PC-9 (cell line): ENCODE measurements around the gene TPCN2. TPM values are rescaled to one million over a fixed set of nuclear protein-coding genes. Genes with fewer than 3 reads are reported as not detected.
A peak's percentile ranks its signal among the peaks of the same experiment; 100 is the strongest.

Source experiments
- BruUV-seq: library from RNA; stranded (reverse); fragments of 400-500 nt; replicated peaks from 2 replicates; lab custom pipeline; 2021; lab: Mats Ljungman, UMichigan
- CTCF ChIA-PET: fragments of 300-600 bp; sonication (Branson Sonifier 250); formaldehyde crosslinking; loops from one replicate; lab custom pipeline; 2022; ENCODE audit warnings: antibody characterized with exemption; lab: Charles Lee
- POLR2A ChIA-PET: fragments of 300-600 bp; sonication (Branson Sonifier 250); formaldehyde crosslinking; loops from one replicate; lab custom pipeline; 2022; ENCODE audit warnings: antibody characterized with exemption; ENCODE audit not compliant: unreplicated experiment; lab: Charles Lee
- DNase-seq, 2 experiments: peaks; one replicate each; pipeline versions ENCODE4 v3.0.0 to v3.0.0-alpha.2; 2015 to 2022; ENCODE audit warnings: mixed read lengths in 1 of 2
- H2AFZ ChIP-seq: fragments of 200-600 bp; sonication (generic); 2 replicates; pipeline ENCODE4 v1.8.1; 2017; ENCODE audit warnings: antibody characterized with exemption
- H3F3A ChIP-seq: fragments of 200-600 bp; sonication (generic); 2 replicates; pipeline ENCODE4 v1.8.1; 2017; ENCODE audit warnings: antibody characterized with exemption, mild to moderate bottlenecking, low read depth; ENCODE audit not compliant: insufficient read depth
- H3K27ac ChIP-seq: fragments of 200-600 bp; sonication (generic); 2 replicates; pipeline ENCODE4 v1.6.1; 2016; ENCODE audit warnings: mixed run types
- H3K27me3 ChIP-seq: fragments of 200-600 bp; sonication (generic); 2 replicates; pipeline ENCODE4 v1.6.1; 2016; ENCODE audit warnings: low read depth, mixed run types; ENCODE audit not compliant: insufficient read depth
- H3K36me3 ChIP-seq: fragments of 200-600 bp; sonication (generic); 2 replicates; pipeline ENCODE4 v1.6.1; 2016; ENCODE audit warnings: low read depth, mixed run types
- H3K4me1 ChIP-seq: fragments of 200-600 bp; sonication (generic); replicated peaks from 2 replicates; pipeline ENCODE4 v1.6.1; 2016; ENCODE audit warnings: mixed run types; ENCODE audit not compliant: insufficient read depth
- H3K4me2 ChIP-seq: fragments of 200-600 bp; sonication (generic); 2 replicates; pipeline ENCODE4 v1.6.1; 2017; ENCODE audit warnings: mixed run types
- H3K4me3 ChIP-seq: fragments of 200-600 bp; sonication (generic); 2 replicates; pipeline ENCODE4 v1.6.1; 2016; ENCODE audit warnings: mixed run types
- H3K79me2 ChIP-seq: fragments of 200-600 bp; sonication (generic); 2 replicates; pipeline ENCODE4 v1.6.1; 2017; ENCODE audit warnings: low read depth, mixed run types
- H3K9me2 ChIP-seq: fragments of 200-600 bp; sonication (generic); 2 replicates; pipeline ENCODE4 v1.8.1; 2017; ENCODE audit warnings: mild to moderate bottlenecking; ENCODE audit not compliant: insufficient read depth
- H3K9me3 ChIP-seq: fragments of 200-600 bp; sonication (generic); 2 replicates; pipeline ENCODE4 v1.8.1; 2016; ENCODE audit warnings: low read depth; ENCODE audit not compliant: insufficient read depth
- H4K20me1 ChIP-seq: fragments of 200-600 bp; sonication (generic); 2 replicates; pipeline ENCODE4 v1.8.1; 2017; ENCODE audit not compliant: insufficient read depth
- CTCF ChIP-seq: fragments of 200-600 bp; sonication (generic); conservative IDR thresholded peaks from 2 replicates; pipeline ENCODE4 v1.6.1; 2017; ENCODE audit warnings: mixed run types, antibody characterized with exemption, mild to moderate bottlenecking, moderate library complexity
- EZH2 ChIP-seq: fragments of 200-600 bp; sonication (generic); IDR thresholded peaks from 2 replicates; pipeline ENCODE4 v1.8.0; 2017; ENCODE audit warnings: antibody characterized with exemption, low read depth
- intact Hi-C: fragments of 100-400 bp; cut with micrococcal nuclease; formaldehyde crosslinking; loops from one replicate; pipeline ENCODE4 v1.10.0; 2022; ENCODE audit not compliant: unreplicated experiment
- total RNA-seq: library from RNA; stranded (reverse); gene quantifications from 2 replicates; pipeline ENCODE4 v1.2.3, GENCODE V29; 2021

TPCN2 gene
- total RNA-seq, 1 experiment from 2014 or later = 24.8 TPM

- no TSS peak for BruUV-seq
- H3K9me3 ChIP-seq = no peaks in the 10 kb centered on the region
- H3K79me2 ChIP-seq = no peaks in the 10 kb centered on the region
- TF ChIP-seq CTCF (no peak), EZH2 (no peak)
- no peak overlapping the region for H2AFZ ChIP-seq
- POLR2A ChIA-PET = no interaction called here
- CTCF ChIA-PET = no interaction called here
- no peak overlapping the region for H3K27ac ChIP-seq
- no peaks in the 10 kb centered on the region for H3K36me3 ChIP-seq
- no peak overlapping the region for H3K4me3 ChIP-seq
- DNase-seq = no peak
- H4K20me1 ChIP-seq = no peaks in the 10 kb centered on the region
- no peak overlapping the region for H3K4me2 ChIP-seq
- peaks cover 4% of the 10 kb centered on the region; the same call in 1 of the 2 replicates for H3F3A ChIP-seq
- peaks cover 13% of the 10 kb centered on the region for H3K4me1 ChIP-seq
- intact Hi-C loops = no loop called here
- no peaks in the 10 kb centered on the region for H3K9me2 ChIP-seq
- H3K27me3 ChIP-seq = no peaks in the 10 kb centered on the region
Observed at GRCh38 chr11:69078508-69078907, 29.8 kb downstream of the TPCN2 start.

- TF ChIP-seq CTCF (no peak), EZH2 (no peak)
- no peaks in the 10 kb centered on the region for H3K36me3 ChIP-seq
- peaks cover 13% of the 10 kb centered on the region for H3K4me1 ChIP-seq
- intact Hi-C loops = no loop called here
- no peak overlapping the region for H3K4me3 ChIP-seq
- H3K9me2 ChIP-seq = no peaks in the 10 kb centered on the region
- peaks cover 4% of the 10 kb centered on the region; the same call in 1 of the 2 replicates for H3F3A ChIP-seq
- H3K27me3 ChIP-seq = no peaks in the 10 kb centered on the region
- H3K9me3 ChIP-seq = no peaks in the 10 kb centered on the region
- BruUV-seq = no TSS peak
- no peak overlapping the region for H3K4me2 ChIP-seq
- ChIA-PET CTCF (no interaction called here), POLR2A (no interaction called here)
- H4K20me1 ChIP-seq = no peaks in the 10 kb centered on the region
- no peaks in the 10 kb centered on the region for H3K79me2 ChIP-seq
- H2AFZ ChIP-seq = no peak overlapping the region
- no peak for DNase-seq
- no peak overlapping the region for H3K27ac ChIP-seq
Observed at GRCh38 chr11:69078930-69079605, 30.3 kb downstream of the TPCN2 start.

- CTCF ChIA-PET = interaction anchor here (0.6 kb wide), 1 partner anchor 111 kb away, joined by 3 read pairs; no protein-coding TSS in a partner anchor
- no peak for TF ChIP-seq CTCF
- no peak for TF ChIP-seq EZH2
- Histone ChIP-seq H3K4me3 (no peak overlapping the region), H3K27me3 (no peaks in the 10 kb centered on the region), H3F3A (peaks cover 4% of the 10 kb centered on the region; the same call in 1 of the 2 replicates), H3K4me2 (peak overlapping the region; percentile 35), H3K9me3 (no peaks in the 10 kb centered on the region), H3K9me2 (no peaks in the 10 kb centered on the region), H2AFZ (no peak overlapping the region), H3K79me2 (no peaks in the 10 kb centered on the region), H3K4me1 (peaks cover 13% of the 10 kb centered on the region), H4K20me1 (no peaks in the 10 kb centered on the region), H3K36me3 (no peaks in the 10 kb centered on the region), H3K27ac (no peak overlapping the region)
- DNase-seq = no peak
- POLR2A ChIA-PET = interaction anchor here (0.7 kb wide), 1 partner anchor 31 kb away, joined by 7 read pairs; no protein-coding TSS in a partner anchor
- intact Hi-C loops = loop anchor here (10.0 kb wide), 2 partner anchors 75 to 235 kb away; partner anchors contain the start of gene CPT1A
- BruUV-seq = TSS peak; percentile 87
Observed at GRCh38 chr11:69079661-69080256, 31.0 kb downstream of the TPCN2 start.
